Thyroid gland (tissue), 4 donors: Measurements from ENCODE around the gene SLC13A3. TPM values are rescaled to one million over a fixed set of nuclear protein-coding genes. Genes with fewer than 3 reads are reported as not detected.

Experiments
- DNase-seq, 2 donors: peaks; one replicate each; pipeline ENCODE4 v3.0.0-alpha.2; 2019
- H3K27ac ChIP-seq, 3 donors: fragments of 200-600 bp; sonication (generic); 1 replicate in 2 of 3; 2 replicates in 1 of 3; pipeline ENCODE4 v1.5.1; 2016 to 2019; ENCODE audit warnings: mild to moderate bottlenecking in 1 of 3, moderate library complexity in 1 of 3
- H3K27me3 ChIP-seq: fragments of 200-600 bp; sonication (generic); one replicate; pipeline ENCODE4 v1.5.1; 2019
- H3K36me3 ChIP-seq, 2 donors: fragments of 200-600 bp; sonication (generic); one replicate each; pipeline ENCODE4 v1.5.1; 2016 to 2019
- H3K4me1 ChIP-seq, 2 donors: fragments of 200-600 bp; sonication (generic); one replicate each; pipeline ENCODE4 v1.5.1; 2017 to 2019
- H3K4me3 ChIP-seq, 3 donors: fragments of 200-600 bp; sonication (generic); replicated peaks in 1 of 3; 1 replicate in 2 of 3; 2 replicates in 1 of 3; pipeline ENCODE4 v1.5.1; 2016; ENCODE audit warnings: mild to moderate bottlenecking in 1 of 3
- H3K9me3 ChIP-seq: fragments of 200-600 bp; sonication (generic); one replicate; pipeline ENCODE4 v1.5.1; 2017
- CTCF ChIP-seq, 6 experiments: fragments of 200-600 bp in 3 of 6; fragments of 450-650 bp in 3 of 6; sonication (generic) in 3 of 6; IDR thresholded peaks; one replicate each; pipeline ENCODE4 v1.5.1; 2016 to 2019; ENCODE audit warnings: antibody characterized with exemption in 6 of 6, mild to moderate bottlenecking in 2 of 6, inconsistent platforms in 1 of 6, moderate library complexity in 1 of 6
- POLR2A ChIP-seq, 2 donors: fragments of 450-650 bp; IDR thresholded peaks; one replicate each; pipeline ENCODE4 v1.6.1; 2017; ENCODE audit warnings: antibody characterized with exemption in 2 of 2, mild to moderate bottlenecking in 2 of 2, moderate library complexity in 1 of 2
- WGBS, 2 donors: methylation state at CpG; one replicate each; pipeline ENCODE4 v1.1.5; 2017; 5-methylcytosine and 5-hydroxymethylcytosine counted together
- intact Hi-C: fragments of 100-400 bp; cut with DNase I; formaldehyde crosslinking; loops from one replicate; pipeline ENCODE4 v1.15.1; 2023
- total RNA-seq, 4 donors: library from RNA; depleted of rRNA; stranded (reverse); fragments of >200 nt; gene quantifications; one replicate each; pipeline ENCODE4 v1.2.3, GENCODE V29; 2016

SLC13A3 gene
- total RNA-seq, 4 donors from 2014 or later = 1.8 to 4.2 (median 2.1) TPM

GRCh38 chr20:46630306-46630705 is 21.0 kb downstream of the SLC13A3 start:
- intact Hi-C loops = no loop called here
- TF ChIP-seq POLR2A (IDR thresholded peaks at IDR 0.05) (no peak), CTCF (IDR thresholded peaks at IDR 0.05) (no peak)
- no peaks in the 10 kb centered on the region for H3K36me3 ChIP-seq
- no peak overlapping the region for H3K27ac ChIP-seq
- DNase-seq = no peak
- WGBS, 2 donors = 72 to 84% methylated on average over 5 of the region's 5 CpGs
- H3K9me3 ChIP-seq = no peaks in the 10 kb centered on the region
- no peaks in the 10 kb centered on the region for H3K4me1 ChIP-seq
- H3K27me3 ChIP-seq = no peaks in the 10 kb centered on the region
- no peak overlapping the region for H3K4me3 ChIP-seq

- Histone ChIP-seq H3K9me3 (no peaks in the 10 kb centered on the region), H3K4me1 (no peaks in the 10 kb centered on the region), H3K27ac (no peak overlapping the region), H3K27me3 (no peaks in the 10 kb centered on the region), H3K4me3 (no peak overlapping the region), H3K36me3 (no peaks in the 10 kb centered on the region)
- intact Hi-C loops = no loop called here
- TF ChIP-seq CTCF (IDR thresholded peaks at IDR 0.05) (no peak), POLR2A (IDR thresholded peaks at IDR 0.05) (no peak)
- no peak for DNase-seq
Measured at GRCh38 chr20:46629341-46629740, 21.9 kb downstream of the SLC13A3 start.

GRCh38 chr20:46627234-46627633 is 24.0 kb downstream of the SLC13A3 start:
- Histone ChIP-seq H3K27me3 (no peaks in the 10 kb centered on the region), H3K4me1 (no peaks in the 10 kb centered on the region), H3K36me3 (no peaks in the 10 kb centered on the region), H3K9me3 (no peaks in the 10 kb centered on the region), H3K27ac (no peak overlapping the region), H3K4me3 (no peak overlapping the region)
- 68 to 70% methylated on average over 4 of the region's 4 CpGs for WGBS, 2 donors
- no peak for DNase-seq
- intact Hi-C loops = no loop called here
- no peak for TF ChIP-seq CTCF (IDR thresholded peaks at IDR 0.05)
- no peak for TF ChIP-seq POLR2A (IDR thresholded peaks at IDR 0.05)

GRCh38 chr20:46626758-46627157 is 24.5 kb downstream of the SLC13A3 start:
- Histone ChIP-seq H3K4me3 (no peak overlapping the region), H3K9me3 (no peaks in the 10 kb centered on the region), H3K4me1 (no peaks in the 10 kb centered on the region), H3K36me3 (no peaks in the 10 kb centered on the region), H3K27me3 (no peaks in the 10 kb centered on the region), H3K27ac (no peak overlapping the region)
- 72 to 75% methylated on average over 4 of the region's 4 CpGs for WGBS, 2 donors
- intact Hi-C loops = no loop called here
- no peak for DNase-seq
- TF ChIP-seq POLR2A (IDR thresholded peaks at IDR 0.05) (no peak), CTCF (IDR thresholded peaks at IDR 0.05) (no peak)

GRCh38 chr20:46625875-46626373 is 25.3 kb downstream of the SLC13A3 start:
- no peak for DNase-seq
- TF ChIP-seq CTCF (IDR thresholded peaks at IDR 0.05) (no peak), POLR2A (IDR thresholded peaks at IDR 0.05) (no peak)
- intact Hi-C loops = no loop called here
- H3K9me3 ChIP-seq = no peaks in the 10 kb centered on the region
- no peaks in the 10 kb centered on the region for H3K27me3 ChIP-seq
- no peaks in the 10 kb centered on the region for H3K4me1 ChIP-seq
- H3K36me3 ChIP-seq = no peaks in the 10 kb centered on the region
- 95 to 100% methylated on average over 1 of the region's 1 CpG for WGBS, 2 donors
- no peak overlapping the region for H3K4me3 ChIP-seq
- no peak overlapping the region for H3K27ac ChIP-seq
